RWPE2 (cell line): Measurements from ENCODE around the gene EIF5A2.

Experiments used
- ATAC-seq: fragments of 200-7000 bp; cut with Tn5 transposase; 3 replicates; pipeline ENCODE4 v1.9.1; 2021; ENCODE audit warnings: low read depth
- DNase-seq: peaks from one replicate; pipeline ENCODE4 v3.0.0-alpha.2; 2020; ENCODE audit warnings: low spot score
- H3K27ac ChIP-seq: fragments of 450-650 bp; 2 replicates; pipeline ENCODE4 v1.5.1; 2017; ENCODE audit warnings: mild to moderate bottlenecking; ENCODE audit not compliant: poor library complexity, severe bottlenecking
- H3K27me3 ChIP-seq: fragments of 250-450 bp; sonication (Bioruptor Pico); 2 replicates; pipeline ENCODE4 v1.5.1; 2021; ENCODE audit warnings: mild to moderate bottlenecking, moderate library complexity; ENCODE audit not compliant: insufficient read depth, poor library complexity, severe bottlenecking
- H3K36me3 ChIP-seq: fragments of 250-450 bp; sonication (Bioruptor Pico); 2 replicates; pipeline ENCODE4 v1.5.1; 2020; ENCODE audit warnings: low read depth, mild to moderate bottlenecking, moderate library complexity
- H3K4me1 ChIP-seq: fragments of 250-450 bp; sonication (Bioruptor Pico); 2 replicates; pipeline ENCODE4 v1.5.1; 2021; ENCODE audit warnings: mild to moderate bottlenecking, moderate library complexity; ENCODE audit not compliant: insufficient read depth, poor library complexity, severe bottlenecking
- H3K4me3 ChIP-seq: fragments of 250-450 bp; sonication (Bioruptor Pico); 2 replicates; pipeline ENCODE4 v1.5.1; 2021; ENCODE audit warnings: mild to moderate bottlenecking, moderate library complexity; ENCODE audit not compliant: severe bottlenecking
- H3K9me3 ChIP-seq: fragments of 250-450 bp; sonication (Bioruptor Pico); 2 replicates; pipeline ENCODE4 v1.5.1; 2021; ENCODE audit warnings: mild to moderate bottlenecking, moderate library complexity; ENCODE audit not compliant: severe bottlenecking
- TF ChIP-seq, protein P1 (sequence below): fragments of 450-650 bp; IDR thresholded peaks from one replicate; pipeline ENCODE4 v1.5.1; 2017; ENCODE audit warnings: mild to moderate bottlenecking, moderate library complexity; ENCODE audit not compliant: poor library complexity, severe bottlenecking

EIF5A2 gene

DNA sequence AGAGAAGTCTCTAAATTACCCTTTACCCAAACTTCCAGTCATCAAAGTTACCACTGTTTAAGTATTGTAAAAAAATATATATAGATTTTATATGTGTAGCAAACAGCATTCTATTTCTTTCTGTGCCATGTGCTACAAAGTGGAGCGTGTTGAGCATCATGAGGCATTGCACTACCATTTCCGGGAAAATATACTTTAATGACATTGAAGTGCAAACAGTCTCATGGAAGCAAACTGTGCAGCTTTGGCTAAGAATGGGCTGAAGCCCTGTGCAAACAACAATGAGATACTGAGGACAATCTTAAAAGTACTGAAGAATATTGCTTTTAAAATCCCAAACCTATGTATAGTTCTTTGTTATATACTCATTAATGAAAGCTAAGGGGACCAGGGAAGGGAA lies 31.9 kb downstream of the EIF5A2 start:
- no peaks in the 10 kb centered on the region for H3K27me3 ChIP-seq
- H3K9me3 ChIP-seq: no peaks in the 10 kb centered on the region
- H3K36me3 ChIP-seq: no peaks in the 10 kb centered on the region
- ATAC-seq (no peak), DNase-seq (no peak)
- H3K4me3 ChIP-seq: no peak overlapping the region
- no peak overlapping the region for H3K27ac ChIP-seq
- TF ChIP-seq, protein P1, sequence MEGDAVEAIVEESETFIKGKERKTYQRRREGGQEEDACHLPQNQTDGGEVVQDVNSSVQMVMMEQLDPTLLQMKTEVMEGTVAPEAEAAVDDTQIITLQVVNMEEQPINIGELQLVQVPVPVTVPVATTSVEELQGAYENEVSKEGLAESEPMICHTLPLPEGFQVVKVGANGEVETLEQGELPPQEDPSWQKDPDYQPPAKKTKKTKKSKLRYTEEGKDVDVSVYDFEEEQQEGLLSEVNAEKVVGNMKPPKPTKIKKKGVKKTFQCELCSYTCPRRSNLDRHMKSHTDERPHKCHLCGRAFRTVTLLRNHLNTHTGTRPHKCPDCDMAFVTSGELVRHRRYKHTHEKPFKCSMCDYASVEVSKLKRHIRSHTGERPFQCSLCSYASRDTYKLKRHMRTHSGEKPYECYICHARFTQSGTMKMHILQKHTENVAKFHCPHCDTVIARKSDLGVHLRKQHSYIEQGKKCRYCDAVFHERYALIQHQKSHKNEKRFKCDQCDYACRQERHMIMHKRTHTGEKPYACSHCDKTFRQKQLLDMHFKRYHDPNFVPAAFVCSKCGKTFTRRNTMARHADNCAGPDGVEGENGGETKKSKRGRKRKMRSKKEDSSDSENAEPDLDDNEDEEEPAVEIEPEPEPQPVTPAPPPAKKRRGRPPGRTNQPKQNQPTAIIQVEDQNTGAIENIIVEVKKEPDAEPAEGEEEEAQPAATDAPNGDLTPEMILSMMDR: no peak
- no peaks in the 10 kb centered on the region for H3K4me1 ChIP-seq

DNA sequence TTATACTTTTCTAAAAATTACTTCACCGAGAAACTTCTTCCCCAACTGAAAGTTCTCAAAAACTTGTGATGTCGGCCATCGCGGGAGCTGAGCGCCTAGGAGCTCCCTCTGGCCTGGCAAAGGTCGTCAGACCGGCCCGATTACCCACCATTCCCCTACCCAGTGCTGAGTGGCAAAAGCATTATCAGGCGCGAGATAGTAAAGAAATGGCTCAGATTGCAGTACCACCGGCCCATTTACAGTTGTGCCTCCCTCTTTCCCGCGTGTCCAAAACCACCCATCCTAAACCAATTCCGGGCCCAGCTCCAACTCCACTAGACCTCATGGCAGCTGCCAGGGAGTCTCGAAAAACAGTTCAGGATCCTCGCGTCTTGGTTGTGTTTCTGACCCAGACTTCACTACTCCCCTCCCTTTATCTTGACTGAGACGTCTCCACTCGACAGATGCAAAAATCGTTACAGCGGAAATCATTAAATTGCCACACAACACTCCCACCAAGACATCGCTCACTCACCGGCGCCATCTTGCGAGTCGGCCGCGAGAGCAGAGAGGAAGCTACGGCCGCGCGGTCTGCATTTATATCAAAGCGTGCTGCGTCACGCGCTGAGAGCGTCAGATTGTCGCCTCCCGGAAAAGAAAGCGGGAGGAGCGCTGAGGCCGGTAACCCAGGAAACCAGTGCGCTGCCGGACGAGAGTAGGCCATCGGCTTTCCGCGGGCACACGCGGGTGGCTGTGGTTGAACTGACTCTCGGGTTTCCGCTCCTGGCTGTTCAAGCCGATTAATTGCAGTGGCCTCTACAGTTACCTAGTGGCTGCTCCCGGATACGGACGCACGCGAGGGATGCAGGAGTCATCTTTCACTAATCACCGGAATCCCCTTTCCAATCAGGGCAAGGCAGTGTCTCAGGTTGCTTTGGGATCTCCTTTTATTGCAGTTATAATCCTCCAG lies 38.5 kb downstream of the EIF5A2 start, which contains the start of gene RPL22L1:
Gene RPL22L1 (minus strand): TSS at position 551 of the 949 bp plus-strand sequence. CDS start 28 bp downstream, at position 523.
- H3K36me3 ChIP-seq: peaks cover 40% of the 10 kb centered on the region
- H3K27ac ChIP-seq: peak within 1 kb of the TSS; percentile 73
- ATAC-seq (peak; percentile 87), DNase-seq (peak; percentile 92)
- H3K4me1 ChIP-seq: peaks cover 11% of the 10 kb centered on the region
- H3K9me3 ChIP-seq: no peaks in the 10 kb centered on the region
- H3K27me3 ChIP-seq: no peaks in the 10 kb centered on the region
- peak within 1 kb of the TSS; percentile 74 for H3K4me3 ChIP-seq
- TF ChIP-seq, protein P1: no peak

DNA sequence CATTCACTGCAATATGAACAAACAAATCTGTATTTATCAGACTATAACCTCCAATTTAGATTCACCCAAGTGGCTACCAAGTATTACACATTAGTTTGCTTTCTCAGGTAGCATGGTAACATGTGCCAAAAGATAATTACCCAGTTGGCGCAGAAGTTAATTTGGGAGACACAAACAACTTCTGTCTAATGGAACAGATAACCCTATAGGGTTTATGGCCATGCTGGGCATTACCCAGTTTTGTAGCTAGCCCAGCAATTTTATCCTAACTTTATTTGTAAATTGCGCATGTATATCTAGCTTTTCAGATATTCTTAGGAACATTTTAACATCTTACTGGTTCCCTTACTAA lies 39.2 kb downstream of the EIF5A2 start:
- H3K4me1 ChIP-seq: peaks cover 11% of the 10 kb centered on the region
- peaks cover 40% of the 10 kb centered on the region for H3K36me3 ChIP-seq
- no peak for DNase-seq
- H3K9me3 ChIP-seq: no peaks in the 10 kb centered on the region
- ATAC-seq: no peak
- TF ChIP-seq, protein P1: no peak
- peak overlapping the region; percentile 73 for H3K27ac ChIP-seq
- H3K4me3 ChIP-seq: peak overlapping the region; percentile 74
- H3K27me3 ChIP-seq: no peaks in the 10 kb centered on the region

DNA sequence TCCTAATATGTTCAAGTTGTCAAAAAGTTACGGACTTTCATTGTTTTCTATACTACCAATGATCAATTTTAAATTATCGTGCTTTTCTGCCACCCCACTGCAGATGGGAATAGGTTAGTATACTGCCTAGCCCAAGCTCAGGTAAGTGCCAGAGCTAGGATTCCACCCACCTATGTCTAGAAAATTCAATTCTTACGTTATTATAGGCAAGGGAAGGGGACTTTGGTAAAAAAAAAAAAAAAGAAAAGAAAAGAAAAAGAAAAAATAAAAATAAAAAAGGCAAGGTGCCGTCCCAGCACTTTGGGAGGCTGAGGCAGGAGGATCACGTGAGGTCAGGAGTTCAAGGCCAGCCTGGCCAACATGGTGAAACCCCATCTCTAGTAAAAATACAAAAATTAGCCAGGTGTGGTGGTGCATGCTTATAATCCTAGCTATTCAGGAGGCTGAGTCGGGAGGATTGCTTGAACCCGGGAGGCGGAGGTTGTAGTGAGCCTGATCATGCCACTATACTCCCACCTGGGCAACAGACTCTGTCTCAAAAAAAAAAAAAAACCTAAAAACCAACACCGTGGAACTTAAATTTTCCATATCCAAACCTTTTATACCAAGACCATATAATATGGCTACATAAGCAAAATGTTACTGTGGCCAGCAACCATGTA lies 39.7 kb downstream of the EIF5A2 start:
- H3K9me3 ChIP-seq: no peaks in the 10 kb centered on the region
- TF ChIP-seq, protein P1: no peak
- DNase-seq (no peak), ATAC-seq (no peak)
- H3K36me3 ChIP-seq: peaks cover 40% of the 10 kb centered on the region
- peak overlapping the region; percentile 73 for H3K27ac ChIP-seq
- H3K4me1 ChIP-seq: peaks cover 11% of the 10 kb centered on the region
- H3K4me3 ChIP-seq: peak overlapping the region; percentile 74
- no peaks in the 10 kb centered on the region for H3K27me3 ChIP-seq
